Frontal cortex (tissue), 4 donors: ENCODE measurements around the gene INPP5A. TPM values are rescaled to one million over a fixed set of nuclear protein-coding genes. Genes with fewer than 3 reads are reported as not detected.

Source experiments
- DNase-seq, 2 donors: peaks; one replicate each; pipeline ENCODE4 v3.0.0; 2012; ENCODE audit warnings: low spot score in 2 of 2
- FAIRE-seq: peaks from 2 replicates; lab custom pipeline; 2012; peaks lifted over from hg19 to GRCh38; lab: Jason Lieb, UNC
- total RNA-seq: library from RNA; depleted of rRNA; stranded (reverse); fragments of >200 nt; gene quantifications from one replicate; pipeline ENCODE4 v1.2.3, GENCODE V29; 2014
- donor health status: control.
- donor health status: control.
- donor health status: control.

The INPP5A gene
- total RNA-seq, 1 donor from 2014 or later: 38.7 TPM

GRCh38 chr10:132556994-132557441 lies 19.4 kb downstream of the INPP5A start:
- FAIRE-seq (no peak), DNase-seq (no peak)

DNA sequence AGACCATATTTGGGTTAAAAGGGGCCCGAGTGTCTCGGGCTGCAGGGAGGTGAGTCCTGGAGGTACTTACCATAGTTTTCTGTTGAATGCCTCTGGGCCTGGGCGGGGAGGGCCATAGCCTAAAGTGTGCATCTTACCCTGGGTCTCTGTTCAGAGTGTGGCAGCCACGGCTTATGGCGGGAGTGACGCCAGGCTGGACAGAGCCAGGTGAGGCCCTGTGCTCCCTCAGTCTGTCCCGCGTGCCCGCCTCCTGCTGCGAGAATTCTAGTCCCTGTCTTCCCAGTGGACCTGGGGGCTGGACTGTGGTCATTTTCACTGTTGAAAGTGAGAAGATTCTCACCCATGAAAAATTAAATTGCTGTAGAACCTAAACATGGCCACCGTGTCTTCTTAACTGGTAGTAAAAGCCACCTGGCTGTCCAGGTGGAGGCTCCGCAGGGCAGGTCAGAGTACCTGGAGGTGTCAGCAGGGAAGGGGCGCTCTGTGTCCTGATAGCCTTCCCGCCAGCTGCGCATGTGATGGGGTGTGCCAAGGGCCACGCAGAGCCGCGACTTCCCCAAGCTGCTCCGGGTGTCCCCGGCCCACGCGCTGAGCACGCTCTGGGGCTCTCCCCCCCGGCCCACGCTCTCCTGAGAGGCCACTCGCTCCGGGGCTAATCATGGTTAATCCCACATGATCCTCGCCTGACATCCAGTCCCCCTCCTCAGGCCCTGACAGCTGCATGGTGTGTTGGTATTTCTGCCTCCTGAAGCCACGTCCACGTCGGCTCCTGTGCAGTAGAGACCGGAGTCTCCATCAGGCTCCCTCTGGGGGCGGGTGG lies 20.3 kb downstream of the INPP5A start:
- DNase-seq (no peak), FAIRE-seq (no peak)

- DNase-seq (no peak), FAIRE-seq (no peak)
Observed at GRCh38 chr10:132558516-132559413, 21.2 kb downstream of the INPP5A start.

GRCh38 chr10:132559538-132559937 lies 22.0 kb downstream of the INPP5A start:
- no peak for FAIRE-seq
- no peak for DNase-seq

DNA sequence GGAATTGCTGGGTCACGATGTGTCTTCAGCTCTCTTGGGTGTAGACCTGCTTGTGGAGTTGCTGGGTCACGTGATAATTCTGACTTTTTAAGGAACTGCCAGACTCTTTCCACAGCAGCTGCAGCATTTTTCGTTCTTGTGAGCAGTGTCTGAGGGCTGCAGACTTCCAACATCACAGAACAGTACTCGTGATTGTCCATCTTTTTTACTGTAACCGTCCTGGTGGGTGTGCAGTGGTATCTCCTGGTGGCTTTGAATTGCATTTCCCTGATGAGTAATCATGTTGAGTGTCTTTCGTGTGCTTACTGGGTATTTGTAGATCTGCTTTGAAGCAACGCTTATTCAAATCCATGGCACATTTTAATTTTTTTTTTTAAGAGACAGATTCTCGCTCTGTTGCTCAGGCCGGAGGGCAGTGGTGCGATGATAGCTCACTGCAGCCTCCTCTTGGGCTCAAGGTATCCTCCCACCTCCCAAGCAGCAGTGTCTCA lies 22.7 kb downstream of the INPP5A start:
- no peak for DNase-seq
- no peak for FAIRE-seq

DNA sequence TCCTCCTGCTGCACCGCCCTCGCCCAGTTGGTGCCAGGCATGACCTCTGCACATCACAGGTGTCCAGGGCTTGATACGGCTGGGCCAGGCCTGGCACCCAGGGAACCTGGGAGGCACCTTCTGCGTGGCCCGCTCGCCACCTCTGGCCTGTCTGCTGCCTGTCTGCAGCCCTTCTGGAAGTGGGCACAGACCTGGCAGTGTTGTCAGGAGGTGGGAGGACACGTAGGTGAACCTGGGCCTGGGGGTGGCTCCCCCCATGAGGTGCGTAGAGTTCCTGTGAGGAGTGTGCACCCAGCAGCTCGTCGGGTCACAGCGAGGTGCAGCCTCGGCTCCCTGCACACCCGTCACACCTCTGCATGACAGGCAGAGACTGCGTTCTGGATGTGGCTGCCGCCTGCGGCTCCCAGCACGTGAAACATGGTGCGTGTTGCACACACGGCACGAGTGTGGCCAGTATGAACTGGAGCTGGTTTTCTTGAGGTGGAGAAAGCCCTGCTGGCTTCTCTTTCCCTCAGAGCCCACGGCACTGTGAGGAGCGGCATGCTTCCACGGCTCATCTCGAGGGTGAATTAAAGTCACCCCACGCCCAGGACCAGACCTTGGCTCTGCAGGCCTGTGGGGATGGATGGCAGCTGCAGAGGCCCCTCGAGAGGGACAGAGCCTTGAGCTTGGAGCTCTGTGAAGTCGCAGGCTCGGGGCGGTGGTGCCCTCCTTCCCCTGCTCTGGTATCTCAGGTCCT lies 24.8 kb downstream of the INPP5A start:
- DNase-seq (no peak), FAIRE-seq (no peak)

DNA sequence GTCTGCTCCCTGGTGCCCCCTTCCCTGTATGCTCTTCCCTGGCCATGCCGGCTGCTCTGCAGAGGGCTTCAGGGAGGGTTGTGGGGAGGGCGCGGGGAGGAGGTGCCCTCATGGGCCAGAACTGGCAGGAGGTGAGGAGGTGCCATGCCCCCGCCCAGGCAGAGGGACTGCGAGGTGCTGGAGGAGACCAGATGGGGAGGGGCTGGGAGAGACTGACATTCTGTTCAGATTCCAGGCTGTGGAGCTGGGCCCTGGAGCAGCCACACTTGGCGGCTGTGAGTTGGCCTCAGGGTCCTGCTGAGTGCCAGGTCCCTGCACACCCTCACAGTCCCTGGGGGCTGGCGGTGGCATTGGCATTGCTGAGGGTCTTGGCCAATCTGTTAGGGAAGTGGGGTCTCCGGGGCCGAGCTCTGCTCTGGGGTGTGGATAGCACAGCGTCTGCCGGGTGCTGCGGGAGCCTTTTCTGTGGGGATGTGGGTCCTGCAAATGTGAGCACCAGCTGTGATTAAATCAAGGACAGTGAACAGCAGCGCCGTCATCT lies 25.4 kb downstream of the INPP5A start:
- FAIRE-seq (no peak), DNase-seq (no peak)

GRCh38 chr10:132563485-132564248 lies 26.1 kb downstream of the INPP5A start:
- FAIRE-seq: no peak

DNA sequence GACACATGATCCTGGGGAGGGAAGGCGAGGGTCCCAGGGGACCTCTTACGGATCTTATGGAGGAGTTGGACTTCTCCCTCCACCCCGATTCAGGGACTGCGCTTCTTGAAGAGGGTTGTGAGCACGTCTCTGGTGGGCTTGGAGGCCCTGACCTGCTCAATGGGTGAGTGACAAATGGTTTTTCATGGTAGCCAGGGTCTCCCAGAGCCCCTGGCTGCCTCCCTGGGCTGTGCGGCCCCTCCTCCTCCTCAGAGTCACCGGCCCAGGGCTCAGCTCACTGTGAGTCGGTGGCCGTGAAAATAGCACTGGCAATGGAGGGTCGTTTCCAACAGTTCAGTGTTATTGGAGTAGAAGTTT lies 26.6 kb downstream of the INPP5A start:
- FAIRE-seq (no peak), DNase-seq (no peak)

More at GRCh38 chr10:132563485-132564248, 26.1 kb downstream of the INPP5A start:
- DNase-seq: no peak

DNA sequence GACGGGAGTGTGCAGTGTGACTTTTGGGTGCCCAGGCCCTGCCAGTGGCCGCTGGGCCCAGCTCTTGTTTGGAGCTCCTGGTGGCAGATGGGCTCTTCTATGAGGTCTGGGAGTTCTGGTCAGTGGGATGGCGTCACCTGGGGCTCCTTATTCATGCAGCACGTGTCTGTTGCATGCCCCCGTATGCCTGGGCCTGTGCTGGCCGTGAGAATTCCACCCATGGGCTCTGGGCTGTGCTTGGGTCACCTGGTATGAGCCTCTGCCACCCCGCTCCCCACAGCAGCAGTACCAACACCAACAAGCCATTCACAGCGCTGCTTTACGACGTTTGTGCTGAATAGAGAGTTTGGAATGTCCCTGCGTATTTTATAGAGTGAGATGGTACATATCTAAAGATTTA lies 27.1 kb downstream of the INPP5A start:
- FAIRE-seq (no peak), DNase-seq (no peak)

GRCh38 chr10:132565516-132566209 lies 28.1 kb downstream of the INPP5A start:
- FAIRE-seq: no peak

DNA sequence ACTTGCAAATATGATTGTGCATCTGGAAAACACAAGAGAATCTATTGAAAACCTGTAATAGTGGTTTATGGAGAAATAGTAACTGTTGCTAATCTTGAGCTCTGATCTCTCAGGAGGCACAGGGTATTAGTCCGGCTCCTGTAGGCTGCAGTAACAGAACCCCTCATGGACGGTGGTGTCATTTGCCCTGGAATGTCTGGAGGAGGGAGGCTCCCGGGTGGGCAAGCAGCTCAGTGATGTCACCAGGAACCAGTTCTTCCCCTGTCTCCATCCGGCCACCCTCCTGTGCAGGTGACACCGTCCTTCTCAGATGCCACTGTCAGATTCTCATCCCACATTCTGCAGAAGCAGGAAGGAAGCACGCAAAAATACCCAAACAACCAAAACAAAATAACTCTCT lies 29.3 kb downstream of the INPP5A start:
- FAIRE-seq: no peak
- DNase-seq: no peak

More at GRCh38 chr10:132565516-132566209, 28.1 kb downstream of the INPP5A start:
- no peak for DNase-seq

GRCh38 chr10:132570265-132570664 lies 32.7 kb downstream of the INPP5A start:
- FAIRE-seq: no peak
- DNase-seq: no peak

GRCh38 chr10:132570771-132571649 lies 33.4 kb downstream of the INPP5A start:
- no peak for FAIRE-seq
- no peak for DNase-seq

- DNase-seq (no peak), FAIRE-seq (no peak)
Observed at GRCh38 chr10:132571650-132572544, 34.3 kb downstream of the INPP5A start.

DNA sequence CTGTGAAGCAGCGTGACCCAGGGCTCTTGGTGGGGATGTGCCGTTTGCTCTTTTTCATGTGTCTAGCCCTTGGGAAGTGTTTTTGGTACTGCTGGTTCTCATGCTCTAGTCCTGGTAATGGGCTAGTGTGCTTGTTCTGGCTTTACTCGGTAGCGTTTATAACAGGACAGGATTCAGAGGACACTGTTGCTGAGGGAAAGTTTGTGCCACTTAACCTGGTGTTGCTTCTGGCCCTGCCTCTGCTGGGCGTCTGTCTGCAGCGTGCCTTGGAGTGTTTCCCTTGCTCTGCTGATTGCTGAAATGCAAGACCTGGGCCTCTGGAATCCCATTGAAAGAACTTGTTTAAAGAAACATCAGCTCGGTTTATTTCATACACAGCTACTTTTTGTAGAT lies 35.0 kb downstream of the INPP5A start:
- FAIRE-seq: no peak
- DNase-seq: no peak
